Measurements from ENCODE around the gene UNC5C. TPM values are rescaled to one million over a fixed set of nuclear protein-coding genes. Genes with fewer than 3 reads are reported as not detected.

UNC5C gene
- total and polyA plus RNA-seq, 2 donors (not counting 1 experiment from before 2014, with no cell fraction given) = 2.0 to 11.6 TPM

GRCh38 chr4:95524184-95524583 is 24.6 kb downstream of the UNC5C start:
- TF ChIP-seq EZH2 (IDR thresholded peaks at IDR 0.05; ENCODE audit: low read length, missing control alignments) = no peak
- TF ChIP-seq, protein P1, sequence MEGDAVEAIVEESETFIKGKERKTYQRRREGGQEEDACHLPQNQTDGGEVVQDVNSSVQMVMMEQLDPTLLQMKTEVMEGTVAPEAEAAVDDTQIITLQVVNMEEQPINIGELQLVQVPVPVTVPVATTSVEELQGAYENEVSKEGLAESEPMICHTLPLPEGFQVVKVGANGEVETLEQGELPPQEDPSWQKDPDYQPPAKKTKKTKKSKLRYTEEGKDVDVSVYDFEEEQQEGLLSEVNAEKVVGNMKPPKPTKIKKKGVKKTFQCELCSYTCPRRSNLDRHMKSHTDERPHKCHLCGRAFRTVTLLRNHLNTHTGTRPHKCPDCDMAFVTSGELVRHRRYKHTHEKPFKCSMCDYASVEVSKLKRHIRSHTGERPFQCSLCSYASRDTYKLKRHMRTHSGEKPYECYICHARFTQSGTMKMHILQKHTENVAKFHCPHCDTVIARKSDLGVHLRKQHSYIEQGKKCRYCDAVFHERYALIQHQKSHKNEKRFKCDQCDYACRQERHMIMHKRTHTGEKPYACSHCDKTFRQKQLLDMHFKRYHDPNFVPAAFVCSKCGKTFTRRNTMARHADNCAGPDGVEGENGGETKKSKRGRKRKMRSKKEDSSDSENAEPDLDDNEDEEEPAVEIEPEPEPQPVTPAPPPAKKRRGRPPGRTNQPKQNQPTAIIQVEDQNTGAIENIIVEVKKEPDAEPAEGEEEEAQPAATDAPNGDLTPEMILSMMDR (conservative IDR thresholded peaks at IDR 0.05 in 1 of 2, IDR thresholded peaks at IDR 0.05 in 1 of 2; ENCODE audit: low read depth in 1 of 2, low read length in 2 of 2) = no peak
- no peak overlapping the region for H2AFZ ChIP-seq (ENCODE audit: low read length)
- H3K9me3 ChIP-seq (ENCODE audit: control insufficient read depth, insufficient read depth, low read depth, low read length) = no peaks in the 10 kb centered on the region
- H3K27me3 ChIP-seq (ENCODE audit: control insufficient read depth, insufficient read depth, low read length) = no peaks in the 10 kb centered on the region
- no peaks in the 10 kb centered on the region for H3K4me1 ChIP-seq (ENCODE audit: control insufficient read depth, extremely low read depth, insufficient read depth, low read length)
- no peak overlapping the region for H3K9ac ChIP-seq (ENCODE audit: insufficient read depth, low read length)
- no peak overlapping the region for H3K27ac ChIP-seq (ENCODE audit: insufficient read depth, low read length)
- no peak for DNase-seq (ENCODE audit: low read depth in 2 of 2)
- H3K4me2 ChIP-seq (ENCODE audit: extremely low read depth, insufficient read depth, low read length) = no peak overlapping the region
- H3K36me3 ChIP-seq (ENCODE audit: control insufficient read depth, insufficient read depth, low read length) = no peaks in the 10 kb centered on the region
- no peaks in the 10 kb centered on the region for H4K20me1 ChIP-seq (ENCODE audit: control insufficient read depth, extremely low read depth, insufficient read depth, low read length)
- H3K4me3 ChIP-seq (replicated peaks in 1 of 4; ENCODE audit: control extremely low read depth in 1 of 4, insufficient read depth in 1 of 4, low read depth in 3 of 4, low read length in 4 of 4) = no peak overlapping the region
- no peaks in the 10 kb centered on the region for H3K79me2 ChIP-seq (ENCODE audit: control insufficient read depth, insufficient read depth, low read length)

GRCh38 chr4:95522682-95523530 is 25.9 kb downstream of the UNC5C start:
- Histone ChIP-seq H3K27me3 (ENCODE audit: control insufficient read depth, insufficient read depth, low read length) (no peaks in the 10 kb centered on the region), H4K20me1 (ENCODE audit: control insufficient read depth, extremely low read depth, insufficient read depth, low read length) (no peaks in the 10 kb centered on the region), H3K4me1 (ENCODE audit: control insufficient read depth, extremely low read depth, insufficient read depth, low read length) (no peaks in the 10 kb centered on the region), H3K9ac (ENCODE audit: insufficient read depth, low read length) (no peak overlapping the region), H3K27ac (ENCODE audit: insufficient read depth, low read length) (no peak overlapping the region), H2AFZ (ENCODE audit: low read length) (no peak overlapping the region), H3K79me2 (ENCODE audit: control insufficient read depth, insufficient read depth, low read length) (no peaks in the 10 kb centered on the region), H3K4me2 (ENCODE audit: extremely low read depth, insufficient read depth, low read length) (no peak overlapping the region), H3K4me3 (replicated peaks in 1 of 4; ENCODE audit: control extremely low read depth in 1 of 4, insufficient read depth in 1 of 4, low read depth in 3 of 4, low read length in 4 of 4) (no peak overlapping the region), H3K36me3 (ENCODE audit: control insufficient read depth, insufficient read depth, low read length) (no peaks in the 10 kb centered on the region), H3K9me3 (ENCODE audit: control insufficient read depth, insufficient read depth, low read depth, low read length) (no peaks in the 10 kb centered on the region)
- DNase-seq (ENCODE audit: low read depth in 2 of 2) = no peak
- no peak for TF ChIP-seq EZH2 (IDR thresholded peaks at IDR 0.05; ENCODE audit: low read length, missing control alignments)
- TF ChIP-seq, protein P1 (conservative IDR thresholded peaks at IDR 0.05 in 1 of 2, IDR thresholded peaks at IDR 0.05 in 1 of 2; ENCODE audit: low read depth in 1 of 2, low read length in 2 of 2) = no peak

- DNase-seq (ENCODE audit: low read depth in 2 of 2) = no peak
- no peaks in the 10 kb centered on the region for H3K27me3 ChIP-seq (ENCODE audit: control insufficient read depth, insufficient read depth, low read length)
- no peak for TF ChIP-seq EZH2 (IDR thresholded peaks at IDR 0.05; ENCODE audit: low read length, missing control alignments)
- TF ChIP-seq, protein P1 (conservative IDR thresholded peaks at IDR 0.05 in 1 of 2, IDR thresholded peaks at IDR 0.05 in 1 of 2; ENCODE audit: low read depth in 1 of 2, low read length in 2 of 2) = no peak
- no peaks in the 10 kb centered on the region for H3K9me3 ChIP-seq (ENCODE audit: control insufficient read depth, insufficient read depth, low read depth, low read length)
- no peak overlapping the region for H3K9ac ChIP-seq (ENCODE audit: insufficient read depth, low read length)
- H3K79me2 ChIP-seq (ENCODE audit: control insufficient read depth, insufficient read depth, low read length) = no peaks in the 10 kb centered on the region
- H3K36me3 ChIP-seq (ENCODE audit: control insufficient read depth, insufficient read depth, low read length) = no peaks in the 10 kb centered on the region
- H2AFZ ChIP-seq (ENCODE audit: low read length) = peak overlapping the region; percentile 44
- H4K20me1 ChIP-seq (ENCODE audit: control insufficient read depth, extremely low read depth, insufficient read depth, low read length) = no peaks in the 10 kb centered on the region
- H3K4me1 ChIP-seq (ENCODE audit: control insufficient read depth, extremely low read depth, insufficient read depth, low read length) = peaks cover 2% of the 10 kb centered on the region
- H3K4me2 ChIP-seq (ENCODE audit: extremely low read depth, insufficient read depth, low read length) = peak overlapping the region; percentile 15
- H3K4me3 ChIP-seq (replicated peaks in 1 of 4; ENCODE audit: control extremely low read depth in 1 of 4, insufficient read depth in 1 of 4, low read depth in 3 of 4, low read length in 4 of 4) = no peak overlapping the region
- no peak overlapping the region for H3K27ac ChIP-seq (ENCODE audit: insufficient read depth, low read length)
These were observed 31.0 kb downstream of the UNC5C start for GRCh38 chr4:95517576-95518345.

All from fibroblast of lung (primary cell).